Activated CD8-positive, alpha-beta memory T cell treated with anti-CD3 and anti-CD28 coated beads, Interleukin-2, amount 50 U/mL, for 1 hour (primary cell): Measurements from ENCODE around the gene ADGRV1.

Experiments used
- DNase-seq: peaks from one replicate; pipeline ENCODE4 v3.0.0-alpha.2; 2020; ENCODE audit errors: extremely low read depth

The ADGRV1 gene

DNA sequence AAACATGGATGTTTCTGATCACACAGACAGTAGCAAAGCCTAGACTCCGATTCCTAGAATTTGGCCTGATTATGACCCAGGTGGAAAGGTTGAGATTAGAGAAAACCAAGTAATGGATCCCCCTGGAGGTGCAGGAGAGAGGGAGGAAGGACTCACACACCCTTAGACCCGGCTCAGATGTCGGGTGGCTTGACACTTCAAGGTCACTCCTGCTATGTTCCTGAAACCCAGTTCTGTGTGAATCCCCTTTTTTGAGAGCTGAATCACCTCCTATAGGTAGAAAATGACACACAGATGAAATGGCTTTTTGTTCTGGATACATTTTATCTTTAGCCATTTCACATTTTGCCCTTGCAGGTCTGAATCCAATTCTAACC lies 631.7 kb downstream of the ADGRV1 start:
- DNase-seq, result no peak

DNA sequence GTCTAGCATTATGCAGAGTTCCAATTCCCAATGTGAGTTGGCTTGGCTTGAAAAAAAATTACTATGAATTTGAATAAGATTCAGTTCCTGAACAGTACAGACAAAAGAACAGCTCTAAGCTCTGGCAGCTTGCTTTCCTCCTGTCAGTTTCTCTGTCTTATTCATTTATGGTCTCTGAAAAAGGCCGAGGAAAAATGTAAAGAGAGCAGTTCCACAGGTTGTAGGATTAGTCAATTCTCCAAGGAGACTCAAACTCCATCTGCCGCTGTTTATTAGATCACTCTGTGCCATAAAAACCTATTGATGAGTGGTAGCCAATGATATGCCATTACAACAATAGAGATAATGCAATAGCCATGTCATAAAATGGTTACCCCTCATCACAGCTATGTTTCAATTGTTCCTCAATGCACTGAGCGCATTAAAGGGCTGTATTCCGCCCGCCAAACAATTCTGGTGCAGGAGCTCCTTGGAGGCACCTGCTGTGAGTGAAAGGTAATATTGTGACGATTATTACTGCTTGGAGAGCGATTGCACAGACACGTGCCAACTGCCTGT lies 636.3 kb downstream of the ADGRV1 start:
- no peak for DNase-seq

DNA sequence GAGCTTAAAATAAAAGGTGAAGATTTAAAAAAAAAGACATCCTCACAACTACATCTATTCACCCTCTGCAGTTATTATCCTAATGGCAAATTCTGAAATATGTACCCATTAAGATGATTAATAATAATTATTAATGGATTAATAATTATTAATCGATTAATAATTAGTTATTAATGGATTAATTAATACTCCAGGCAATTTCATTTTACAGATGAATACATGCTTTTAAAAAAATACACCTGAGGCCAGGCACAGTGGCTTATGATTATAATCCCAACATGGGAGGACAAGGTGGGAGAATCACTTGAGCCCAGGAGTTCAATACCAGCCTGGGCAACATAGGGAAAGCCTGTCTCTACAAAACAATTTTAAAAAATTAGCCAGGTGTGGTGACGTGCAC lies 642.1 kb downstream of the ADGRV1 start:
- no peak for DNase-seq

DNA sequence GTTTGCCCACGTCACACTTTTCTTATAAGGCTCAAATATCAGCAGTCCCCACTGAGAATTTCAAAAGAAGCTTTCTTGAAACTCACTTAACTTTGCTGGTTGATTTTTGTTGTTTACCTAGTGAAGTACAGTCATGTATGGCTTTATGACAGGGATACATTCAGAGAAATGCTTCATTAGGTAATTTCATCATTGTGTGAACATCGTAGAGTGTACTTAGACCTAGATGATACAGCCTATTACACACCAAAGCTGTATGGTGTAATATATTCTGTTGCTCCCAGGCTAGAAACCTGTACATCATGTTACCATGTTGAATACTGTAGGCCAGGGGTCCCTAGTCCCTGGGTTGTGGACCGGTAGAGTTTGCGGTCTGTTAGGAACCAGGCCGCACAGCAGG lies 647.5 kb downstream of the ADGRV1 start:
- no peak for DNase-seq

DNA sequence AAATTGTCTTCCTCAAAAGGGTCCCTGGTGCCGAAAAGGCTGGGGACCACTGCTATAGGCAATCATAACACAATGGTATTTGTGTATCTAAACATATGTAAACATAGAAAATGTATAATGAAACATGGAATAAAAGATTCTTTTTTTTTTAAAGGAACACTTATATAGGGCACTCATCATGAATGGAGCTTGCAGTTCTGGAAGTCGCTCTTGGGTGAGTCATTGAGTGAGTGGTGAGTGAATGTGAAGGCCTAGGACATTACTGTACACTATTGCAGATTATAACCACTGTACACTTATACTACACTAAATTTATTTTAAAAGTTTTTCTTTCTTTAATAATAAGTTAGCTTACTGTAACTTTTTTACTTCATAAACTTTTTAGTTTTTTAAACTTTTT lies 648.1 kb downstream of the ADGRV1 start:
- DNase-seq, result no peak

DNA sequence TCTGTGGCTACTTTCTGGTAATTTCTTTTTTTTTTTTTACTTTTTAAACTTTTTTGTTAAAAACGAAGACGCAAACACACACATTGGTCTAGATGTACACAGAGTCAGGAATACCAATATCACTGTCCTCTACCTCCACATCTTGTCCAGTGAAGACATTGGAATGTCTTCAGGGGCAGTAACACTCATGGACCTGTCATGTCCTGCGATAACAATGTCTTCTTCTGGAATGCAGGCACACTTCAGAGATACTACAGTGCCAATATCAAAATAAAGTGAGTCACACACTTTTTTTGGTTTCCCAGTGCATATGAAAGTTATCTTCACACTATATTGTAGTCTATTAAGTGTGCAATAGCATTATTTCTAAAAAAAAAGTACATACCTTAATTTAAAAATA lies 648.7 kb downstream of the ADGRV1 start:
- no peak for DNase-seq

DNA sequence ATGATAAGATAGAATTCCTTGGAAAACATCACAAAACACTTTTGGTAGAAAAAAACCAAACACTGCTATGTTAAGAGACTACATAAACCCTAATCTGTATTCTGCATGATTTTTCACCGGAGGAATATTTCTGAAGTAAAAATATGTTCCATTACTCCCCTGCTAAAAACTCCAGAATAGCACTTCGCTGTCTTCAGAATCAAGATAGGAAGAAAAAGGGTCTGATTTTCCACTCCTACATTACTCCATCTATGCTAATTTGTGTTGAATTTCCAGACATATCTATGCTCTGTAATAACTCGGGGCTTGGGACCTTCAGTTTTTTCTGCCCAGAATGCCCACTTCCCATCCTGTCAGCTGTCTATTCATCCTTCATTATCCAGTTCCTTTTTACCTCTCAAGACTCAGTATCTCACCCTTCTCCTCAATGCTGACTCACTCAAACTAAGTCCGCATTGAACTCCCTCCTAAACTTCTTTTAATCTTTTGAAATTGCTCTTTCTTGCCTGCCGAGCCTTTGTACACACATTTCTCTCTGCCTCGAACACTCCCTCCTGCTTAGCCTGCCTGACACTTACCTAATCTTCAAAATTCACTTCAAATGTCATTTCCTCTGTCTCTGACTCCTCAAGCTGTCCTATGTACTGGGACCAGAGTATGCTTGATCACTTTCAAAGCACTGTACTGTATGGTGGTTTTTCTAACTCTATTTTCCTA lies 653.6 kb downstream of the ADGRV1 start:
- no peak for DNase-seq

DNA sequence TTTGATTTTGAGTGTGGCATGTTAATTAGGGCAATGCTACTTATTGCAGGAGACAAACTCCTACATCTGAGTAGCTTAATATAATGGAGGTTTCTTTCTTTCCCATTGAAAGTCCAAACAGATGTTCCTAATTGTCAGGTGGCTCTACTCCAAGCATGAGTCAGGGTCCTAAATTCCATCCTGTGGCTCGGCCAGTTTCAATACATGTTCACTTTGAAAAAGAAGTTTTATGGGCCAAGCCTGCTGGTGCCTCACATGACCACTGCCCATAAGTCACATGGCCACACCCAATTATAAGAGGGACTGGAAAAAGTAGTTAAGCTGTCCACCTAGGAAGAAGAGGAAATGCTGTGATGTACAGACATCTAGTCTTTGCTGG lies 654.1 kb downstream of the ADGRV1 start:
- no peak for DNase-seq
